Astrocyte (in vitro differentiated cells and primary cell): ENCODE measurements around the gene HMX1.

Experiments used
- EZH2 ChIP-seq: IDR thresholded peaks from 2 replicates; pipeline ENCODE4 v1.6.1; 2012; ENCODE audit warnings: mild to moderate bottlenecking, low read length, inconsistent platforms; ENCODE audit not compliant: insufficient read depth
- TF ChIP-seq, protein P1 (sequence below): IDR thresholded peaks from 2 replicates; pipeline ENCODE4 v1.5.1; 2011; ENCODE audit warnings: low read depth, mild to moderate bottlenecking, inconsistent platforms, low read length, moderate library complexity; ENCODE audit not compliant: insufficient read depth

DNA sequence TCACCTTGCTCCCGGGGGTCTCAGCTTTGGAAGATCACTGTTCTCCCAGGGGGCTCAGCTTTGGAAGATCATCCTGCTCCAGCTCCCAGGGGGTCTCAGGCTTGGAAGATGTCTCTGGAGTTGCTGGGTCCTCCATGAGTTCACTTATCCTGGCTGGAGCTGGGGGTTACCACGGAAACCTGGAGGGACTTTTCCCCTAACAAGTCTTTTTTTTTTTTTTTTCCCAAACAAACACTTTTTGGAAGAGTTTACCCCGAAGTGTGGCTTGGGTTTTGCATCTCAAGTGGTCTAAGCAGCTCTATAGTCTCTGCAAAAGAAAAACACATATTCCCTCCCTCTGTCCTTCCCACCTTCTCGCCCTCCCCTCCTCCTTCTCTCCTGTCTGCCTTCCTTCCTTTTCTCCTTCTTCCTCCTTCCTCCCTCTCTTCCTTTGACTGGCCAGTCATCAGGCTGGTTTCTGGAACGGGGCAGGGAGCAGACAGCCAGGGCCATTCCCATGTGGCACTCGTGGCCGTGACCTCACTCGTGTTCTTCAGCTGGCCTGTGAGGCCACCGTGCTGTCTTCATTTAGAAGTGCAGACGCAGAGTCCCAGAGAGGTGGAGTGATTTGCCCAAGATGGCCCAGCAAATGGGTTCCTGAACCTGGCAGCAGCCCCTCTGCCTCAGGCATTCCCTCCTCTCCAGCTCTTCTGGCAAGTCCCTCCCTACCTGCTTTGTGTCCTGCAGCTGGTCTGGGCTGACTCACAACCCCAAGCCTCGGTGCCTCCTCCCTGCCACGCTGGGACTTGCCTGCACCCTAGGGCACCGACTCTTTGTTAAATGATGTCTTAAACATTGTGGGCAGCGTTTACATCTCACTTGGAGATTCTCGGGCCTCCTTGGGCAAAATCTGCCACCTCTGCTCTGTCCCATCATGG is 25.9 kb upstream of the HMX1 start:
- TF ChIP-seq, protein P1, sequence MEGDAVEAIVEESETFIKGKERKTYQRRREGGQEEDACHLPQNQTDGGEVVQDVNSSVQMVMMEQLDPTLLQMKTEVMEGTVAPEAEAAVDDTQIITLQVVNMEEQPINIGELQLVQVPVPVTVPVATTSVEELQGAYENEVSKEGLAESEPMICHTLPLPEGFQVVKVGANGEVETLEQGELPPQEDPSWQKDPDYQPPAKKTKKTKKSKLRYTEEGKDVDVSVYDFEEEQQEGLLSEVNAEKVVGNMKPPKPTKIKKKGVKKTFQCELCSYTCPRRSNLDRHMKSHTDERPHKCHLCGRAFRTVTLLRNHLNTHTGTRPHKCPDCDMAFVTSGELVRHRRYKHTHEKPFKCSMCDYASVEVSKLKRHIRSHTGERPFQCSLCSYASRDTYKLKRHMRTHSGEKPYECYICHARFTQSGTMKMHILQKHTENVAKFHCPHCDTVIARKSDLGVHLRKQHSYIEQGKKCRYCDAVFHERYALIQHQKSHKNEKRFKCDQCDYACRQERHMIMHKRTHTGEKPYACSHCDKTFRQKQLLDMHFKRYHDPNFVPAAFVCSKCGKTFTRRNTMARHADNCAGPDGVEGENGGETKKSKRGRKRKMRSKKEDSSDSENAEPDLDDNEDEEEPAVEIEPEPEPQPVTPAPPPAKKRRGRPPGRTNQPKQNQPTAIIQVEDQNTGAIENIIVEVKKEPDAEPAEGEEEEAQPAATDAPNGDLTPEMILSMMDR, result no peak
- TF ChIP-seq EZH2, result no peak
